ENCODE measurements around the gene DNM3. TPM values are rescaled to one million over a fixed set of nuclear protein-coding genes. Genes with fewer than 3 reads are reported as not detected.

DNM3 gene
- total and polyA plus RNA-seq, 2 of the 8 experiments (the other 6 are each of a cell fraction or from before 2014, with no cell fraction given): 2.0 to 8.5 TPM

GRCh38 chr1:172452536-172453152, 611.3 kb downstream of the DNM3 start:
- H3K36me3 ChIP-seq (ENCODE audit: control insufficient read depth in 2 of 4, insufficient read depth in 4 of 4, low read length in 3 of 4): no peaks in the 10 kb centered on the region
- no peaks in the 10 kb centered on the region for H3K9me3 ChIP-seq (ENCODE audit: insufficient read depth in 2 of 2, low read depth in 1 of 2, low read length in 1 of 2)
- peak overlapping the region; percentile 18; the same call in 1 of the 2 replicates for H2AFZ ChIP-seq (ENCODE audit: low read length)
- no peak overlapping the region for H3K14ac ChIP-seq (ENCODE audit: insufficient read length)
- H4K91ac ChIP-seq (replicated peaks; ENCODE audit: insufficient read length, low read length): no peak overlapping the region
- no peak overlapping the region for H2BK5ac ChIP-seq (ENCODE audit: low read depth, low read length)
- no peak overlapping the region for H2BK15ac ChIP-seq (ENCODE audit: low read length)
- ChIA-PET POLR2A (ENCODE audit: partially characterized antibody) (interaction anchor here (1.1 kb wide), 1 partner anchor 22 kb away, joined by 4 read pairs; no protein-coding TSS in a partner anchor), CTCF (ENCODE audit: partially characterized antibody) (interaction anchor here (0.6 to 5.2 kb wide), 6 partner anchors 8 to 275 kb away, joined by 3 to 39 read pairs (median 4); partner anchors contain the start of gene PIGC)
- H3K27ac ChIP-seq (ENCODE audit: low read depth, low read length): no peak overlapping the region
- H3K4me3 ChIP-seq (ENCODE audit: extremely low read depth in 1 of 4, insufficient read depth in 2 of 4, low read depth in 3 of 4, low read length in 4 of 4): no peak overlapping the region
- H4K8ac ChIP-seq (ENCODE audit: extremely low read depth, insufficient read depth, low read length): no peak overlapping the region
- no peaks in the 10 kb centered on the region for H3K4me1 ChIP-seq (replicated peaks in 1 of 4; ENCODE audit: control insufficient read depth in 3 of 4, insufficient read depth in 4 of 4, low read length in 3 of 4)
- H3K23me2 ChIP-seq (ENCODE audit: low read depth, low read length): no peaks in the 10 kb centered on the region
- no peaks in the 10 kb centered on the region for H3K79me1 ChIP-seq (ENCODE audit: low read depth, low read length)
- no peak overlapping the region for H3K56ac ChIP-seq (replicated peaks; ENCODE audit: insufficient read length, low read depth, low read length)
- no peak overlapping the region for H3K9ac ChIP-seq (replicated peaks in 1 of 4; ENCODE audit: extremely low read depth in 1 of 4, low read depth in 3 of 4, low read length in 3 of 4)
- DNase-seq (ENCODE audit: low read depth in 1 of 2, low spot score in 2 of 2) (no peak), FAIRE-seq (no peak)
- H4K20me1 ChIP-seq (replicated peaks in 1 of 2; ENCODE audit: control insufficient read depth in 1 of 2, insufficient read depth in 2 of 2, low read length in 2 of 2): no peaks in the 10 kb centered on the region
- H2AK5ac ChIP-seq (ENCODE audit: low read depth, low read length): no peak overlapping the region
- WGBS, 2 experiments (ENCODE audit: extremely low coverage in 1 of 2, insufficient coverage in 1 of 2, insufficient read length in 1 of 2, insufficient replicate concordance in 2 of 2, low coverage in 1 of 2, low lambda C conversion rate in 2 of 2, missing lambda C conversion rate in 1 of 2): 81% methylated on average over 7 of the region's 7 CpGs; no CpG with 5 or more reads in 1 of the 2 experiments
- H2BK20ac ChIP-seq (ENCODE audit: low read length): no peak overlapping the region
- H3K4ac ChIP-seq (replicated peaks; ENCODE audit: insufficient read length, low read depth, low read length): no peak overlapping the region
- H3K79me2 ChIP-seq (ENCODE audit: control insufficient read depth in 1 of 2, insufficient read depth in 2 of 2, low read length in 2 of 2): no peaks in the 10 kb centered on the region
- H3K18ac ChIP-seq (ENCODE audit: extremely low read depth, low read length): no peak overlapping the region
- H4K5ac ChIP-seq (ENCODE audit: insufficient read length, low read depth, low read length): no peak overlapping the region
- H3K27me3 ChIP-seq (replicated peaks in 1 of 4; ENCODE audit: control insufficient read depth in 3 of 4, extremely low read depth in 1 of 4, insufficient read depth in 3 of 4, low read length in 3 of 4): peaks cover 0 to 2% (median 0%) of the 10 kb centered on the region in 4 experiments; a peak in 1 of 7 replicates
- H2BK120ac ChIP-seq (replicated peaks; ENCODE audit: low read depth, low read length): no peak overlapping the region
- H2BK12ac ChIP-seq (ENCODE audit: low read depth, low read length): no peak overlapping the region
- H3K4me2 ChIP-seq (ENCODE audit: insufficient read depth in 1 of 2, low read depth in 2 of 2, low read length in 2 of 2): no peak overlapping the region
- no peak overlapping the region for H3K23ac ChIP-seq (ENCODE audit: insufficient read length)

Measured in H1 (cell line).